BJ (cell line): ENCODE measurements around the gene ICAM5. TPM values are rescaled to one million over a fixed set of nuclear protein-coding genes. Genes with fewer than 3 reads are reported as not detected.
A peak's percentile ranks its signal among the peaks of the same experiment; 100 is the strongest.

Source experiments
- CTCF ChIA-PET: fragments of 350-600 bp; formaldehyde crosslinking; extraction: SDS; loops from one replicate; lab custom pipeline; 2021; ENCODE audit warnings: antibody characterized with exemption, inconsistent platforms; lab: Yijun Ruan, JAX
- POLR2A ChIA-PET: fragments of 300-600 bp; sonication (Branson Sonifier 250); formaldehyde crosslinking; extraction: SDS; loops from one replicate; lab custom pipeline; 2021; ENCODE audit warnings: antibody characterized with exemption; lab: Charles Lee
- DNase-seq: peaks from one replicate; pipeline ENCODE4 v3.0.0-alpha.2; 2011; ENCODE audit warnings: low read depth
- H3K27me3 ChIP-seq: 2 replicates; pipeline ENCODE4 v1.6.0; 2011; ENCODE audit warnings: low read length; ENCODE audit not compliant: control insufficient read depth, insufficient read depth
- H3K36me3 ChIP-seq: 2 replicates; pipeline ENCODE4 v1.5.1; 2011; ENCODE audit warnings: low read length; ENCODE audit not compliant: control insufficient read depth, insufficient read depth
- H3K4me3 ChIP-seq: 2 replicates; pipeline ENCODE4 v1.5.1; 2011; ENCODE audit warnings: low read depth, mild to moderate bottlenecking, control low read depth, low read length
- polyA plus RNA-seq: library from polyadenylated mRNA; depleted of rRNA; stranded (reverse); fragments of >200 nt; gene quantifications from 2 replicates; pipeline ENCODE4 v1.2.3, GENCODE V29; 2011; rRNA removed
- small RNA-seq: library from RNA; depleted of rRNA; stranded (forward); fragments of <200 nt; gene quantifications from one replicate; pipeline ENCODE3, GENCODE V24; 2012; ENCODE audit warnings: low replicate concordance, low read depth; ENCODE audit not compliant: insufficient read length
- TF ChIP-seq, protein P1 (sequence below): IDR thresholded peaks from 2 replicates; pipeline ENCODE4 v1.5.1; 2011; ENCODE audit warnings: low read depth, mild to moderate bottlenecking, control low read depth, inconsistent platforms, low read length, moderate library complexity; ENCODE audit not compliant: insufficient read depth

Gene ICAM5
- polyA plus RNA-seq, 1 experiment, result 9.2 TPM

DNA sequence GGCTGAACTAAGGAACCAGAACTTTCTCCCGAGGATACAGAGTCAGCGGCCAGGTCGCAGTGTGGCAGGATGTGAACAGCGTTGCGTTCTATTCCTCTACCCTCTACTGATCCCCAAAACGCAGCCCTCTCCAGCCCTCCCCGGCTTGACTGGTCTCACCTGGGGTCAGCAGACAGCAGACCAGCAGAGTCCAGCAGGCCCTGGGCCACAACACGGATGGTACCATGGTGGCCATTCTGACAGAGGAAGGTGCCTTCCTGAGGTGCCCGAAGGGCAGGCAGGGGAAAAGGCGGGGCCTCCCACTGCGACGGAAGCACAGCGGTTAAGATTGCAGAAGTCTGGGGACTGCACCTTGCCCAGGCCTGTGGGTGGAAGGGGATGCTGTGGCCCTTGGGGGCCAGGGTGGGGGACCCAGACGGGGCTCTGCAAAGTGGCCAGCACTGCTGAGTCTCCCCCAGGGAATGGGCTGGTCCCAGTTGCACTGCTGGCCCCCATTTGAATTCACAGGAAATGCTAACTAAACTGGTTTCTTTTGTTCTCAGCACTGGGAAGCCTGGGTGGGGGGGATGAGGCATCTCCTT is 49.7 kb downstream of the ICAM5 start, which contains the start of gene ICAM3:
TSS of gene ICAM3 (minus strand) at position 245 of the 581 bp plus-strand sequence. CDS start at position 235, 10 bp downstream.
- H3K36me3 ChIP-seq, result no peaks in the 10 kb centered on the region
- CTCF ChIA-PET, result interaction anchor here (1.4 kb wide), 1 partner anchor 70 kb away, joined by 6 read pairs; no protein-coding TSS in a partner anchor
- POLR2A ChIA-PET, result no interaction called here

DNA sequence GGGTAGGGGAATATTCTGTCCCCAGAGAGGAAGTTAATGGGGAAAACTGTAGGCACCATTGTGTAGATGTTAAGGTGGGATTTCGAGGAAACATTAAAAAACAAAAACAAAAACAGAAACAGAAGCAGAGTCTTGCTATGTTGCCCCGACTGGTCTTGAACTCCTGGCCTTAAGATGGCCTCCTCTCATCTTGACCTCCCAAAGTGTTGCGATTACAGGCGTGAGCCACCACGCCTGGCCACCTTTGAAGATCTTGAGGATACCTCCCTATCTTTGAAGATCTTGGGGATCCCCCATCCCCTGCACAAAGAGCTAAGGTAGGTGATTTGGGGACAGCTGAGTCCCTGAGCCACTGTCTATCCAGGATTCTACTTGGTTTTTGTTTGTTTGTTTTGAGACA is 50.2 kb downstream of the ICAM5 start:
- ChIA-PET POLR2A (no interaction called here), CTCF (interaction anchor here (0.8 to 2.2 kb wide), 4 partner anchors 10 to 81 kb away, joined by 3 to 7 read pairs (median 5); no protein-coding TSS in a partner anchor)
- H3K27me3 ChIP-seq, result no peaks in the 10 kb centered on the region
- H3K36me3 ChIP-seq, result no peaks in the 10 kb centered on the region
- DNase-seq, result no peak
- no peak overlapping the region for H3K4me3 ChIP-seq
- TF ChIP-seq, protein P1, sequence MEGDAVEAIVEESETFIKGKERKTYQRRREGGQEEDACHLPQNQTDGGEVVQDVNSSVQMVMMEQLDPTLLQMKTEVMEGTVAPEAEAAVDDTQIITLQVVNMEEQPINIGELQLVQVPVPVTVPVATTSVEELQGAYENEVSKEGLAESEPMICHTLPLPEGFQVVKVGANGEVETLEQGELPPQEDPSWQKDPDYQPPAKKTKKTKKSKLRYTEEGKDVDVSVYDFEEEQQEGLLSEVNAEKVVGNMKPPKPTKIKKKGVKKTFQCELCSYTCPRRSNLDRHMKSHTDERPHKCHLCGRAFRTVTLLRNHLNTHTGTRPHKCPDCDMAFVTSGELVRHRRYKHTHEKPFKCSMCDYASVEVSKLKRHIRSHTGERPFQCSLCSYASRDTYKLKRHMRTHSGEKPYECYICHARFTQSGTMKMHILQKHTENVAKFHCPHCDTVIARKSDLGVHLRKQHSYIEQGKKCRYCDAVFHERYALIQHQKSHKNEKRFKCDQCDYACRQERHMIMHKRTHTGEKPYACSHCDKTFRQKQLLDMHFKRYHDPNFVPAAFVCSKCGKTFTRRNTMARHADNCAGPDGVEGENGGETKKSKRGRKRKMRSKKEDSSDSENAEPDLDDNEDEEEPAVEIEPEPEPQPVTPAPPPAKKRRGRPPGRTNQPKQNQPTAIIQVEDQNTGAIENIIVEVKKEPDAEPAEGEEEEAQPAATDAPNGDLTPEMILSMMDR, result no peak

More for the DNA sequence above, 49.7 kb downstream of the ICAM5 start, which contains the start of gene ICAM3:
- Histone ChIP-seq H3K4me3 (no peak within 1 kb of the TSS), H3K27me3 (no peaks in the 10 kb centered on the region)
- TF ChIP-seq, protein P1, result no peak
- no peak for DNase-seq

DNA sequence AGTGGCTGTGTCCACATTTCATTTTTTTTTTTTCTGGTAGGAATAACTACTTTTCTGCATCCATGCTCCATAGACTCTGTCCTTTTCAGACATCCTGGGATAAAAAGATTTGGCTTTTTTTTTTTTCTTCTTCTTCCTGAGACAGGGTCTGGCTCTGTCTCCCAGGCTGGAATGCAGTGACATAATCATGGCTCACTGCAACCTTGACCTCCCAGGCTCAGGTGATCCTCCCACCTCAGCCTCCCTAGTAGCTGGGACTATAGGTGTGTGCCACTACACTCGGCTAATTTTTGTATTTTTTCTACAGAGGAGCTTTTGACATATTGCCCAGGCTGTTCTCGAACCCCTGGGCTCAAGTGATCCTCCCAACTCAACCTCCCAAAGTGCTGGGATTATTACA is 53.7 kb downstream of the ICAM5 start:
- TF ChIP-seq, protein P1, result no peak
- no peaks in the 10 kb centered on the region for H3K36me3 ChIP-seq
- ChIA-PET POLR2A (no interaction called here), CTCF (interaction anchor here (0.6 to 2.1 kb wide), 6 partner anchors 9 to 300 kb away, joined by 3 to 8 read pairs (median 3); partner anchors contain the start of genes PDE4A and RAVER1)
- no peak for DNase-seq
- H3K27me3 ChIP-seq, result no peaks in the 10 kb centered on the region
- H3K4me3 ChIP-seq, result no peak overlapping the region

DNA sequence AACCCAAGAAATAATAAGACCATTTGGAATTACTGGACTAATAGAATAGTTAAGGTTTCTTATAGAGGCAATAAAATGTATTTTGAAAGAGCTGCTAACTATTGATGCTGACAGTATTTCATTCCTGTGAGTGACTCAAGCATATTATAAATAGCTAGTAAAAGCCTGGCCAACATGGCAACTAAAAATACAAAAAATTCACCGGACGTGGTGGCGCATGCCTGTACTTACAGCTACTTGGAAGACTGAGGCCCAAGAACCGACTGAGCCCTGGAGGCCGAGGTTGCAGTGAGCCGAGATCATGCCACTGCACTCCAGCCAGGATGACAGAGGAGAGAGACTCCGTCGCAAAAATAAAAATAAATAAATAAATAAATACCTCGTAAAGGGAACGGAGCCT is 55.0 kb downstream of the ICAM5 start:
- ChIA-PET CTCF (interaction anchor here (1.2 to 1.3 kb wide), 4 partner anchors 11 to 75 kb away, joined by 3 to 5 read pairs (median 4); partner anchors contain the start of gene RAVER1), POLR2A (interaction anchor here (0.6 to 0.9 kb wide), 3 partner anchors 11 to 36 kb away, joined by 4 to 14 read pairs (median 5); partner anchors contain the start of genes RAVER1 and TYK2)
- no peak overlapping the region for H3K4me3 ChIP-seq
- TF ChIP-seq, protein P1, result no peak
- H3K36me3 ChIP-seq, result no peaks in the 10 kb centered on the region
- DNase-seq, result peak; percentile 71
- no peaks in the 10 kb centered on the region for H3K27me3 ChIP-seq

Small RNA genes within 50 kb of the gene (small RNA-seq; reads per million reads assigned to genes)
- gene AC011511.1 (not detected), gene AC011511.4 (not detected)

Other genes with a start within 250 kb of the ICAM5 start
- gene SHFL, start 203.6 kb upstream of the ICAM5 start, polyA plus RNA-seq, result 30.1 and 42.2 TPM in 2 replicates
- 0.22 and 0.25 TPM in 2 replicates for gene ANGPTL6, start 187.3 kb upstream of the ICAM5 start, polyA plus RNA-seq
- 16.9 and 18.1 TPM in 2 replicates for gene PPAN, start 183.6 kb upstream of the ICAM5 start, polyA plus RNA-seq
- 1.6 and 2.4 TPM in 2 replicates for gene P2RY11, start 178.3 kb upstream of the ICAM5 start, polyA plus RNA-seq
- gene EIF3G, start 170.1 kb upstream of the ICAM5 start, polyA plus RNA-seq, result 129 and 169 TPM in 2 replicates
- gene DNMT1, start 95.0 kb upstream of the ICAM5 start, polyA plus RNA-seq, result 27.4 and 31.5 TPM in 2 replicates
- 10.4 and 12.5 TPM in 2 replicates for gene S1PR2, start 58.6 kb upstream of the ICAM5 start, polyA plus RNA-seq
- gene MRPL4, start 37.7 kb upstream of the ICAM5 start, polyA plus RNA-seq, result 35.4 and 58.7 TPM in 2 replicates
- 42.5 and 55.9 TPM in 2 replicates for gene ICAM1, start 18.8 kb upstream of the ICAM5 start, polyA plus RNA-seq
- gene ICAM4, start 3.0 kb upstream of the ICAM5 start, polyA plus RNA-seq, result 1.1 and 1.5 TPM in 2 replicates
- 1.2 TPM in 2 replicates for gene ZGLP1, start 19.9 kb downstream of the ICAM5 start, polyA plus RNA-seq
- 25.6 and 40.1 TPM in 2 replicates for gene FDX2, start 26.1 kb downstream of the ICAM5 start, polyA plus RNA-seq
- 2.5 and 5.1 TPM in 2 replicates for gene RAVER1, start 43.6 kb downstream of the ICAM5 start, polyA plus RNA-seq
- 11.7 and 17.3 TPM in 2 replicates for gene ICAM3, start 49.7 kb downstream of the ICAM5 start, polyA plus RNA-seq
- 31.7 and 40.9 TPM in 2 replicates for gene TYK2, start 90.6 kb downstream of the ICAM5 start, polyA plus RNA-seq
- gene CDC37, start 113.6 kb downstream of the ICAM5 start, polyA plus RNA-seq, result 361 and 429 TPM in 2 replicates
- gene PDE4A, start 130.6 kb downstream of the ICAM5 start, polyA plus RNA-seq, result 3.4 and 4.2 TPM in 2 replicates
- 47.3 and 114 TPM in 2 replicates for gene KEAP1, start 213.4 kb downstream of the ICAM5 start, polyA plus RNA-seq
- gene S1PR5, start 227.5 kb downstream of the ICAM5 start, polyA plus RNA-seq, result 0.23 and 0.40 TPM in 2 replicates